ENCODE results near the gene EEIG1.

EEIG1 gene

DNA sequence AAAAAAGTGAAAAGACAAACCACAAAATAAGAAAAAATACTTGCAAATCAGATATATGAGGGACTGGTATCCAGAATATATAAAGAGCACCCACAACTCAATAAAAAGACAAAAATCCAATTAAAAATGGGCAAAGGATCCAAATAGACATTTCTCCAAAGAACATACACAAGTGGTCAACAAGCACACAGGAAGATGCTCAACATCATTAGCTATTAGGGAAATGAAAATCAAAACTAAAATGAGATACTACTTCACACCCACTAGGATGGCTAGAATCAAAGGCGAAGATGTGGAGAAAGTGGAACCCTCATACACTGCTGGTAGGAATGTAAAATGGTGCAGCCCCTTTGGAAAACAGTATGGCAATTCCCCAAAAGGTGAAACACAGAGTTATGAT lies 22.1 kb downstream of the EEIG1 start:
- DNase-seq = no peak

DNA sequence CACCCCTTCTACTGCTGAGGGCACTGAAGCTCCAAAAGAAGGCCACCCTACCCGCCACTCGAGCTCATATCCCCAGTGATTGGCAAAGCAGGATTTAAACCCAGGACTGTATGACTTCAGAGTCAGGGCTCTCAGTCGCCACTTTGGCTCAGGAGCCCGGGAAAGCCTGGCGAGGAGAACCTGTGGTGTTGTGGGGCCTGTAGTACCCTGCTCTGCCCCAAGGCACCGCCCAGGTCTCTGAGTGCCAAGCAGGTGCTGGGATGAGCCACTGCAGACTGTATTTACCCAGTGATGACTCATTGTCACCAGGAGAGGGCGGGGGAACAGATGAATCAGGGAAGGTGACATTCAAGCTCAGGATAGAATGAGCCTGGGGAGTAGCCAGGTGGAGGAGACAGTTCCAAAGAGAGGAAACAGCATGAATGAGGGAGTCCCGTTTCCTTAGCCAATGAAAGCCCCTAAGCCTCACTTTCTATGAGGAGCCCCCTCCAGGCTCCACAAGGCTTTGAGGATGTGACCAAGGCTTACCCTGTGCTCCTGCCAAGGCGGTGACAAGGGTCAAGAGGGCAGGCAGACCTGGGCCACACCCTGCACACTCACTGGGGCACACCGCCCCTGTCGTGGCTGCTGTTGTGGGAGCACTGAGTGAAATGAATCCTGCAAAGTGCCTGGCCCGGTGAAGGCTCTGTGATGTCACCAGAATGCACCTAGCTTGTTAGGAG lies 25.3 kb downstream of the EEIG1 start:
- DNase-seq = peak in 2 of 3 donors; percentile 37 to 42

DNA sequence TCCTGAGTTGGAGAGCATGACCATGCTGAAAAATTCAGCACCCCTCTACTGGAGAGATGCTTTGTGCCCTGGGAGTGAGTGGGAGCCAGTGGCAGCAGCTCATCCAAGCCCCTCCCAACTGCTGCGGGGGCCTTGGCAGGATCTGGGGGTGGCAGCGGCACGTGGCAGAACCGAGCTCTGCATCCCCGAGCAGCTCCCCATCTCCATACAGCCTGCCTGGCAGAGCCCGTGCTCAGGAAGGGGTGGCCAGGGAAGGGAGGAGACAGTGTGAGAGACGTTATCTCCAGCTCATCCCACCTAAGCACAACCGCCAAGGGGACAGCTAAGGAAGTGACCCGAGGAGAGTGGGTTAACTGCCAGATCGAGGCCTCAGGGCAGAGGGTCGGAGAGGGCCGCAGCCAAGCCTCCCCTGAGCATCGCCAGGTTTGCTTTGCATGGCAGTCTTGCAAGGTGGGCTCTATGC lies 25.9 kb downstream of the EEIG1 start:
- DNase-seq = no peak

DNA sequence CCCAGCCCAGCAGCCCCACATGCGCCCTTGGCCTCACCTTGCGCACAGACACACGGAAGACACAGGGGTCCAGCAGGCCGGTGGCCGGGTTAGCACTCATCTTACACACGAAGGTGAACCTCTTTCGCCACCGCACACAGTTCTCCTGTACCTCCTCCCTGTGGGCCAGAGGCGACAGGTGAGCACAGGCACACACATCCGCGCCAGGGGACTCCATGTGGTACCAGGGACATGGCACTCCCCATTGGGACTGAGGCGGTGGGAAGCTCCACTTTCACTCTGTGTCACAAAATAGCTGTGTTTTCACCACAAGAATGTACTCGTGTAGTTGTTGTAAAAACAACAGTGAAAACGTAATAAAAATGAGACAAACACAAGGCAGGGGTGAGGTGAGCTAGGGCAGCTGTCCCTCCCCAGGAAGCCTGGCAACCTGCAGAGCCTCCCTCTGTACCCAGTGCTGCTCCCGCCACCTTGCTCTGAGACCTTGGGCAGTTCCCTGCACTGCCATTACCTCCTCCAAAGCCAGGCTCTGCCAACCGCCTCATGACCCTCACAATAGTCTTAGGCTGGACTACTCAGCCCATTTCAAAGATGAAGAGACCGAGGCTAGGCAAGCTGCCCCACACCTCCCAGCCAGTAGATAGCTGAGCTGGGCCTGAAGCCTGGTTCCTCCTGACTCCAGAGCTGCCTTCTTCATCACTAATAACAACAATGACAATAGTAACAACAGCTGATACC lies 26.9 kb downstream of the EEIG1 start:
- DNase-seq = no peak

DNA sequence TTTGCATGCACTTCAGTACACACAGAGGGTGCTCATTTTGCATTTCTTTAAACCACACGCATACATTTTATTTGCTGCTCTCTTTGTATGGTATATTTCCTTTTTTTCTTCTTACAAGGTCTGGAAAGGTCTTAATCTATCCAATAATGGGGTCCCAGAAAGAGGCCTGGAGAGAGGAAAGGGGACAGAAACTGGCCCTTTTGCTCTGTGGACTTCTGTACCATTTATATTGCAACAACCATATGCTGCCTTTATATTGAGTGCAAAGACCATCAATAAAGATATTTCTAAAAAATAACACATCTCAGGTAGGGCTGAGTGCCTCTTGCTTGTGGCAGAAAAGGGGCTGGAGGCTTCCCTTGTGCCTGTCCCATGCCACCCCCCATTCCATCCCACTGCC lies 27.6 kb downstream of the EEIG1 start:
- no peak for DNase-seq

DNA sequence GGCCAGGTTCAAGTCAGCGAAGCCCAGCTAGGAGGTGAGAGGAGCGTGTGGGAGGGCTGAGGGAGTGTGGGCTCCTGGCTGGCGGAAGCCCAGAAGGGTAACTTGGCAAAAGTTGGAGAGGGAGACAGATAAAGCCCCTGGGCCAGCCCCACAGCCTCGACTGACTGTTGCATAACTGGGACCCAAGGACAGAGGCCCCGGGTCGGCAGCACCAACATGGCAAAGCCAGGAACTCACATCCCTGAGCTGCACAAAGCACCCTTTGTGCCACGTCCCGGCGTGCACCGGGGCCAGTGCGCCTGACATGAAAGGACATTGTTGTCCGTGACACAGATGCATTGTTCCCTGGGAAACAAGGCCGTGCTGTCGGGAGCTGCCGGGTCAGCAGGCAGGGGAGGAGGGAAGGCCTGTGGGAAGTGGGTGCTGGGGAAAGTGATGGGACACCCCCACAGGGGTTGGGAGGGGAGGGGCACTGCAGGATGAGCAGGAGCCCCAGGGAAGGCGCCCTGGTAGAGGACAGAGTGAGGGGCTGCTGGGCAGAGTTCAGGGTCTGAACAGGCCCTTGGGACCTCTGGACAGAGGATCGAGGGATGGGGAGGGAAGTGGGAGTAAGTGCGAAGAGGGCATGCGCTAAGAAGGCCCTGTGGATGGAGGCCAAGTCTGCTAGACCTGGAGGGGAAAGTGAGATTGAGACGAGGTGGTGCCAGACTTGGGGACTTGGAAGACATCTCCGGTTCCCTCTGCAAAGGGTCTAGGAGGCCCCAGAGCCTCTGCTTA lies 30.1 kb downstream of the EEIG1 start:
- DNase-seq = no peak

DNA sequence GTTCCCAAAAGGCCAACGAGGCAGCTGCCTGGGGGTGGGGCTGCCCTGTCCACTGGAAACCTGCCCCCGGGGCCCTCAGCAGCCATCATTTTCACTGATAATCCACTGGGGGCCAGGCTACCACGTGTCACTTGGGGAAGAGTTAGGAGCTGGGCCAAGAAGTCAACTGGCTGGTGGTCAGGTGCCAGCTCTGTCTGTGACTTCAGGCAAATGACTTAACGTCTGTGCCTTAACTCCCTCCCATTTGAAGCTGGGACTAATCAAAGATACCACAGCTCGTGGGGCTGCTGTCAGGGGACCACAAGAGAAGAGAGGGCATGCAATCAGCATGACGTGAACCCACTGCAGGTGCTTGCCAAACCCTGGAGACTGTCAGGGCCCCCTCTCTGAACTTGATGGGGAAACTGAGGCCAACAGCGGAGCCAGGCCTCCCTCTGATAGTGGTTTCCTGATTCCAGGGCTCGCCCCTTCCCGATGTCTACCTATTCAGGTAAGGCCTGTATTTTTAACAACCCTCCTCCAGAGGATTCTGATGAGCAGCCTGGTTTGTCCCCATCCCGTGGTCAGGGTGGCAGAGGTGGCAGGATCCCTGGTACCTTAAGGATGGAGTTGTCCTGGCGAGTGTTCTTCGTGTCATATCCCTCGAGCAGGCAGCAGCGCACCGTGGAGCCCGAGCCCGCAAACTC lies 30.8 kb downstream of the EEIG1 start:
- DNase-seq = no peak

DNA sequence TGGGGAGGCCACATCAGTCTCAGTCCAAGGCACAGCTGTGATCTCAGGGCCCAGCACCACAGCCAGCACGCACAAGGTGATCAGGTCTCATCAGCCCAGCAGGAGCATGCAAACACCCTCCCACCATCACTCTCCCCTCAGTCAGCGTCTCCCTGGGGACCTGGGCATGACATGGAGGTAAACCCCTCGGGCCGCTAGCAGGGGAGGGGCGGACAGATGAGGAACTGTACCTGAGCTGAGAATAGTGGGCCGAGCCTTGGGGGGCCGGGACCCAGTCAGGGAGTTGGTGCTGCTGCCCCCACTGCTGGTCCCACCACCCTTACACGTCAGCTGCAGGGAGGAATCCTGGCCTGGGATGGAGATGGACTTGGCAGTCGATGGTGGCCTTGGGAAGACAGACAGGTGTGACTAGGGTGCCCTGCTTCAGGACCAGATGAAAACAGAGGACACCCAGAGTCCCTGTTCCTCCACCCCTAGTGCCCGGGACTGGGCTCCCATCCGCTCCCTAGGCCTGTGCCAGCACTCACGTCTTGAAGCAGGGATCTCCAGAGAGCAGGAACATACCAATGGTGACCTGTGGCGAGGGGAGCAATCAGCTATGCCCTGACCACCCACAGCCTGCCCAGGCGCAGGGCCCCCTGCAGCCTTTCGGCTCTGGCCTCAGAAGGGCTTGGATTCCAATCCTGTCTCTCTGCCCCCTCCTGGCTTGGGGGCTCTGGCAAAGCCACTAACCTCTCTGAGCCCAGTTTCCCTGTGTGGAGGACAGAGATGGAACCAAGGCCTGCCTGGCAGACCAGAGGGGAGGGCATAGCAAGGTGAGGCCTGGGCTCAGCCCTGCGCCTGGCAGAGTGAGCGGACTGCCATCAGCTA lies 32.7 kb downstream of the EEIG1 start:
- no peak for DNase-seq

DNA sequence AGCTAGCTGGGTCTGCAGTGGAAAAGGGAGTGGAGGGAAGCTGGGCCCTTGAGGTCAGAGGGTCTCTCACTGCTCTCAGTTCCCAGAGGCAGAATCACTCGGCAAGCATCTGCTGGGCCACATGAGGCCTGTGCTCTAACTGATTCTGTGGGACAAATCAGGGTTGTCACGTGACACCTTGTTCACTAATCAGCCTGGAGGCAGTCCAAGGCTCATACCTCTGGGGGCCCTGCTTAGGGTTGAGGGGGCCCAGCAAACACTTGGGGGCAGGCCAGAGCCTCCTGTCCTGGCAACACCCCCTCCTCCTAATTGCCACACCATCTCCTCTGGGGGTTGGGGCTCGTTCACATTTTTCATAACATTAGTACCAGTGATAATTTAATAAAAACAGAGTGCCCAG lies 34.1 kb downstream of the EEIG1 start:
- DNase-seq = no peak

DNA sequence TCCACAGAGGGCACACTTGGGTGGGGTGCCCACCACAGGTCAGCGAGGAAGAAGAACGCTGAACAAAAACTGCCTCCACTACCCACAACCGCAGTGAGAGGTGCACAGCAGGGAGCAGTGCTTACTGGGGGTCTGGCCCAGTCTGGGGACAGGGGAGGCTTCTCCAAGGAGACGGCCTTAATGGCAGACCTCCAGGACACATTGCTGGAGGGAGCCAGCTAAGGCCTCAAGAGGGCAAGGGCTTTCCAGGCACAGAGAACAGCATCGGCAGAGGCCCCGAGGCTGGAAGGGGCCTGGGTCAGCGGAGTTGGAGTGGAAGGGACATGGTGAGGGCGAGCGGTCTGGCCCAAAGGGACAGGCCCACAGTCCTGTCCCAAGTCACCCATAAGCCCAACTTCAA lies 34.8 kb downstream of the EEIG1 start:
- DNase-seq = no peak

DNA sequence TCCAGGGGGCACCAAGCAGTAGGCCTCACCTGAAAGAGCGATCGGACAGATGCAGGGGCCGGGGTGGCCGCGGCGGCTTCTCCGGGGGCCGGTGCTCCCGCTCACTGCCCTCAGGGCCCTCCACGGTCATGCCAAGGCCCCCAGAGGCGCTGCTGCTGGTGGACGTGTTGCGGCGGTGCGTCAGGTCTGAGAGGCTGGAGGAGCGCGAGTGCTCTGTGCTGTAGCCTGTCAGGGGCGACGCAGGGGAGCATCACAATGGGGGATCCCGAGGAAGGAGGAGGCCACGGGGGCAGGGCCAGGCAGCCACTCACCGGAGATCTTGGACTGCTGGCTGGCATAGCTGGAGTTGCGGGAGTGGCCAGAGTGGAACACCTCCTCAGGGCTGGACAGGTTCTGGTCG lies 35.5 kb downstream of the EEIG1 start:
- no peak for DNase-seq

DNA sequence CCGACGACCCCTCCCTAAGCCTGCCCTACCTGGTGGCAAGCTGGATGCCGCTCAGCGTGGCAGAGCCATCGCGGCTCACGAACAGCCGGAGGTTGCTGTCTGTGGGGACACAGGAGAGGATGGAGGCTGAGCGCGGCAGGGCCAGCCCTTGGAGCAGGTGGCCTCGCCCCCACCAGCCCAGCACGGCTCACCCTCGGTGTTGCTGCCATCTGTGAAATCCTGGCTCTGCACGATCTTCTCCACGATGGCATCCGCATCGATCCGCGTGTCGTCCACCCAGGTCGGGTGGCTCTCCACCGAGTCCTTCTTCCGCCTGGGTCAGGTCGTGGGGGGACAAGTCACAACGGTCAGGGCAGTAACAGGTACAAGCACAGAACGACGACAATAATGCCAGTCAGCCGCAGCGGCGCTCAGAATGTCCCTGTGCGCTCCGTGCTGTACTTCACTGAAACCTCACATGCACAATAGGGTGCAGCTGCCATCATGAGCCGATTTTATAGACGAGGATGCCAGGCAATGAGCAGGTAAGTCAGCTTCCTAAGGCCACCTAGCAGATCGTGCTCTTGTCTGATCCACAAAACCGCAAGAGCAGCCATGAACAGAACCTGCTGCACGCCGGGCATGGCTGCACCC lies 36.1 kb downstream of the EEIG1 start:
- no peak for DNase-seq

DNA sequence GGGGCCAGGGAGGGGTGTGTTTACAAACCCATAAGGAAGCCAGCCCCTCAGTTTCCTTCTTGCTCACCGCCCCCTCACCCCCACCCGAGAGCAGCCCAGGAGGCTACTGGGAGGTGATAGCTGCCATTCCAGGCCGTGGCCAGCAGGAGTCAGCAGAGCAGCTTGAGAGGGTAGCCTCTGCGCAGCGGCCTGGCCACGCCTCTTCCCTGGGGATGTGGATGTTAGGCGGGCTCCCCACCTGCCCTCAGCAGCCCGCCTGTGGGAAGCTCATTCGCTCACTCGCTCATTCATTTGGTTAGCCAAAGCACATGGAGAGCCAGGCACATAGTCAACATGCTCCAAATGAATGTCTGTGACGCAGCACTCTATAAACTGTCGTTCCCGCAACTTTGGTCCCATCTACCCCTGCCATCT lies 37.1 kb downstream of the EEIG1 start:
- DNase-seq = peak; percentile 93 to 94 (median 93)

DNA sequence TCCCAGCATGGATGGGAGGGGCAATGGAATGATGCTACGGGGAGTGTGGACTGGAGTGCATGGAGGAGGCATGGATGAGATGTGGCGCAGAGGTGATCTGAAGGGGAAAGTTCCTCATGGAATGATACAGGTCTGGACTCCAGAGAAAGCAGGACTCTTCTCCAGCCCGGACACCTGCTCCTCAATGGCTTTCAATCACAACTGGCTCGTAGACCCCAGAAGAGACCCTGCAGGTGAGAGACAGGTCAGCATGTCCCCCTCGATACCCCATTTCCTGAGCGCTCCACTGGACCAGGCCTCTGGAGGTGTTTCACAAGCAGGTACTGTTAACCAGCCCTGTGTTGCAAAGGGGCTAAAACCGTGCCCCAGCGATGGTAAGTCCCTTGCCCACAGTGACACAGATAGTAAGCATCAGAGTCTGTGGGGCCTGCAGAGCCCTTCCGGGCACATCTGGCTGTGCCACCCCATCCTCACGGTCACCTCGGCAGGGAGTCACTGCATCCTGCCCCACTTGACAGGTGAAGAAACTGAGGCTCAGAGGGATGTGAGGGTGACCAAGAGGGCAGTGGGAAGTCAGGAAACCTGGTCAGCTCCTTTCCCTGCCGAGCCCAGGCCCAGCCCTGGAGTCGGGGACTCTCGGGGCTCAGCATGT lies 37.7 kb downstream of the EEIG1 start:
- no peak for DNase-seq

DNA sequence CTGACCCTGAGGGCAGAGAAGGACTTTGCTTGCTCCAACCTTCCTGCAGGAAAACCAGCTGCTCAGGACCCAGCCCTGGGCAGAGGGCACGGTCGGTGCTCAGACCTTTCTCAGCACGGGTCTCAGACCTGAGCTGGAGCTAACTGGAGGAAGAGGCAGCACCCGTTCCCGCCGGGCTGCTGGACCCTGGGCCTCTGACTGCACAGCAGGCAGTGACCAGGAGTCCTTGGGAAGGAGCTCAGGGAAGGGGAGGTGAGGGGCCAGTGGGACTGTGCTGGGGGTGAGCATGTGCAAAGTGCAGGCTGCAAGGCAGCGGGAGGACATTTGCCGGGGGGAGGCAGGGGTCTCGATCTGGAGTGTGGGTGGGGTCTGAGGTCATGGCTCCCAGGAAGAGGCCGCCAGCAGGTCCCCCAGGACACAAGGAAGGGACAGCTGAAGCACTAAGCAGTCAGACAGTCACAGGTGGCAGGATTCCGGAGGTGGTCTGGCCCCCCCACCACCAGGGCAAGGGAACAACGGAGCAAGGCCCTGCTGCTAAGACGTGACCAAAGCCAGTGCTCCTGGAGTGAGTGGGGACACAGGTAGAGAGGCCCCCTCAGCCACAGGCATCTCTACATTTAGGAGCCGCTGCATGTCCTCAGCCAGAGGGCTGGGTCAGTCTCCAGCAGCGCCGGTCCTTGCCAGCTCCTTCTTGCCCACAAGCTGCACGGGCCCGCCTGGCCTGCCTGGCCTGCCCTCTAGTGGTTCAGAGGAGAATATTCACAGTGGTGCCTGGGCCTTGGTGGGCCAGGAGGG lies 38.4 kb downstream of the EEIG1 start:
- peak; percentile 60 to 79 (median 78) for DNase-seq

DNA sequence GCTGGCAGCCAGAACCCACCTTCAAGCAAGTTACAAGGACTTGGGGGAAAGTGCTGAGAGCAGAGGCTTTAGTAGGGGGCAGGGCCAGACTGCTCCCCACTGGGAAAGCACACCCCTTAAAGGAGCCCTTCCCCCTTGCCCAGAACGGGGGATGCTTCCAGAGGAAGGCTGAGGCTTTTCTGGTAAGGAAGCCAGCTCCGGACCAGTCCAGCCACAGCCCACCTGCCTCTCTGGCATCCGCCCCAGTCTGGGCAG lies 38.9 kb downstream of the EEIG1 start:
- DNase-seq = no peak

DNA sequence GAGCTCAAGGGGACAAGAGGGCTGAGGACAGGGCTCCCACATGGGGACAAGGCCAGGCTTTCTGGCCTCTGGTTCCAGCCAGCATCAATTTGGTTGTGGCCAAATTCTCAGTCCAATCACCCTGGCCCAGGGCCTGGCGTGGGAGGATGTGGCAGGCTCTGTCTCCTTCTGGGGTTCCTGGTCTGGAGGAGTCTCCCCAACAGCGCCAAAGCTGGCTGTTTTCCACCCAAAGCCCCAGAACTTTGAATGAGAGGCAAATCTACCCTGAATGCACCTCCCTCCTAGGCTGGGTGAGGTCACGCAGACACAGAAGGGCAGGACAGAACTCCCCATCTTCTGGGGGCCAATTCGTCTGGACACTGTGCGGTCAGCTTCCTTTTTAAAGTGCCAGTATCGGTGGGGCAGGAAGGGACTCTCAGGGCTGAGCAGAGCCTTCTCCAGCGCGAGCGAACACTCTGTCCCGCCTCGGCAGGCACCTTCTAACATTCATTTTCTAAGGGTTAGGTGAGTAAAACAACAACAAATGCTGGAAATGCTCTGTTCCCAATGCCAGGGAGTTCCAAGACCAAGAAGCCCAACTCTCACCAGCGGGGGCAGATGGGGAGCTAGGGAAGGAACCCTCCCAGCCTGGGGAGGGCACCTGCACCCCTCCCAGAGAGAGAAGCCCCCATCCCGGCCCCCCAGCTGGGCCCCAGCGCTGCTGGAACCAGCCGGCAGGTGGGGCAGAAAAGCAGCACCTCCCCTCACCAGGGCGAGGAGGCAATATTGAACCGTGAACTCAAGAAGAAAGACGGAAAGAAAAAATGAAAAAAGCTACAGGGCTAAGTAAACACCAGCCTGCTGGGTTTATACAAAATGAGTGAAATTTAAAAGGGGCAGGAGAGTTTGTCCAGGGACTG lies 39.5 kb downstream of the EEIG1 start:
- no peak for DNase-seq

DNA sequence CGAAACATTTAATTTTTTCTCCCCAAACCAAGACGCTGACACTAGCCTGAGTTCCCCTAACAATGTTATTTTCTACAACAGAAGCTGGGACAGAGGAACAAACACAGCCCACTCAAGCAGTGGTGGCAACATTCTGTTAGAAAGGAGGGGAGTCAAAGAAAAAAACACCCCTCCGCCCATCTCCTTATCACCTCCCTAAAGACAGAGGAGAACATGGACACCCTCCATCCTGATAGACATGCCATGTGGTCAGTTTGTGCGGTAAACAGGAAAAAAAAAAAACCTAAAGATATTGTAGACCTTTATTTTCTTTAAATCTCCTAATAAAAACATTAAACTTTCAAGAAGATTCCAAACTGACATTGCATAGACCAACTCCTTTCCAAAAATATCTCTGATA lies 40.2 kb downstream of the EEIG1 start:
- no peak for DNase-seq

DNA sequence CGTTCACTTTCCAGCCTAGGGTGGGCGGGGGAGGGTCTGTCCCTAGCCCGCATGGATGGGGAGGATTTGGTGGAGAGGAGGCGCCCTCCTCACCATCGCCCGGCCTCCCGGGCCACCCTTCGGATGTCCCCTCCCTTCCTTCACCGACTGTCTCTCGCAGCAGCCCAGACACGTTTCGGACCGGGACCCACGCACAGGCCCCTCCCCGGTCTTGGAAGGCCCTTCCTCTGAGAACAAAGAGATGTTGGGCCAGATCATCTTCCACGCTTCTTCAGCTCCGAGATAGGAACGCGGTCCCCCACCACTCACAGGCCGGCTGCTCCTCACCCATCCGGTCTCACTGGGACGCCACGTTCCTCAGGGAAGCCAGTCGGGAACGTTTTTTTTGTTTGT lies 42.5 kb downstream of the EEIG1 start:
- no peak for DNase-seq
